Activated CD8-positive, alpha-beta T cell treated with anti-CD3 and anti-CD28 coated beads for 36 hours (primary cell): ENCODE data around the gene P4HA1. TPM values are rescaled to one million over a fixed set of nuclear protein-coding genes. Genes with fewer than 3 reads are reported as not detected.
"Not testable (repeated sequence)": the region's sequence is repeated elsewhere in the genome, so short reads cannot be mapped to it uniquely, and the experiment has no call there.

ENCODE experiments used
- ATAC-seq: fragments of 200-7000 bp; cut with Tn5 transposase; one replicate; pipeline ENCODE4 v1.10.0; 2021; ENCODE audit warnings: mild to moderate bottlenecking, moderate library complexity
- CTCF ChIA-PET: fragments of 350-600 bp; sonication (Branson Sonifier 250); formaldehyde crosslinking; loops from one replicate; lab custom pipeline; 2021; ENCODE audit warnings: antibody characterized with exemption; lab: Charles Lee
- POLR2A ChIA-PET: fragments of 350-600 bp; sonication (Branson Sonifier 250); formaldehyde crosslinking; loops from one replicate; lab custom pipeline; 2021; ENCODE audit warnings: antibody characterized with exemption; lab: Charles Lee
- DNase-seq: peaks from one replicate; pipeline ENCODE4 v3.0.0-alpha.2; 2020
- H3K27ac Mint-ChIP-seq: one replicate; pipeline ENCODE4 v1.8.0; 2021; ENCODE audit warnings: mild to moderate bottlenecking, mixed read lengths
- H3K27me3 Mint-ChIP-seq: one replicate; pipeline ENCODE4 v1.8.0; 2021; ENCODE audit warnings: mixed read lengths
- H3K36me3 Mint-ChIP-seq: one replicate; pipeline ENCODE4 v1.8.0; 2021; ENCODE audit warnings: low read depth, mixed read lengths
- H3K4me1 Mint-ChIP-seq: one replicate; pipeline ENCODE4 v1.8.0; 2021; ENCODE audit warnings: low read depth, mixed read lengths
- H3K4me3 Mint-ChIP-seq: one replicate; pipeline ENCODE4 v1.8.0; 2021; ENCODE audit warnings: mild to moderate bottlenecking, moderate library complexity, mixed read lengths
- H3K9me3 Mint-ChIP-seq: one replicate; pipeline ENCODE4 v1.8.0; 2021; ENCODE audit warnings: mixed read lengths
- CTCF ChIP-seq: fragments of 200-600 bp; IDR thresholded peaks from one replicate; pipeline ENCODE4 v1.8.0; 2022; ENCODE audit warnings: antibody characterized with exemption, mild to moderate bottlenecking
- intact Hi-C: fragments of 100-400 bp; cut with micrococcal nuclease; formaldehyde crosslinking; loops from one replicate; pipeline ENCODE4 v1.10.0; 2022
- total RNA-seq, 2 experiments: library from RNA; stranded (reverse); gene quantifications; one replicate each; pipeline ENCODE4 v1.2.3, GENCODE V29; 2021

P4HA1 gene
- total RNA-seq, 2 experiments from 2014 or later = 72.2 to 72.3 TPM

- ATAC-seq (no peak), DNase-seq (no peak)
- Mint-ChIP-seq H3K4me3 (no peak overlapping the region), H3K36me3 (peaks cover 45% of the 10 kb centered on the region), H3K4me1 (no peaks in the 10 kb centered on the region), H3K27ac (no peak overlapping the region), H3K27me3 (no peaks in the 10 kb centered on the region), H3K9me3 (peaks cover 2% of the 10 kb centered on the region)
- intact Hi-C loops = no loop called here
- TF ChIP-seq CTCF = no peak
- POLR2A ChIA-PET = no interaction called here
- CTCF ChIA-PET = no interaction called here
Measured at GRCh38 chr10:73003822-73004221, 92.8 kb downstream of the P4HA1 start.

GRCh38 chr10:73000973-73001372, 95.7 kb downstream of the P4HA1 start:
- Mint-ChIP-seq H3K9me3 (peaks cover 5% of the 10 kb centered on the region), H3K4me3 (no peak overlapping the region), H3K27me3 (no peaks in the 10 kb centered on the region), H3K27ac (no peak overlapping the region), H3K4me1 (no peaks in the 10 kb centered on the region), H3K36me3 (peaks cover 30% of the 10 kb centered on the region)
- intact Hi-C loops = no loop called here
- TF ChIP-seq CTCF = no peak
- no peak for ATAC-seq
- ChIA-PET CTCF (no interaction called here), POLR2A (interaction anchor here (0.6 to 0.7 kb wide), 2 partner anchors 85 to 157 kb away, joined by 3 read pairs; no protein-coding TSS in a partner anchor)
- DNase-seq = no peak

GRCh38 chr10:72997099-72997498, 99.6 kb downstream of the P4HA1 start:
- no peaks in the 10 kb centered on the region for H3K4me1 Mint-ChIP-seq
- no peak for TF ChIP-seq CTCF
- ChIA-PET CTCF (no interaction called here), POLR2A (no interaction called here)
- no peak overlapping the region for H3K4me3 Mint-ChIP-seq
- no peak for ATAC-seq
- H3K27me3 Mint-ChIP-seq = no peaks in the 10 kb centered on the region
- no peak overlapping the region for H3K27ac Mint-ChIP-seq
- peaks cover 38% of the 10 kb centered on the region for H3K36me3 Mint-ChIP-seq
- intact Hi-C loops = no loop called here
- no peak for DNase-seq
- peaks cover 9% of the 10 kb centered on the region for H3K9me3 Mint-ChIP-seq

- POLR2A ChIA-PET, ATAC-seq, intact Hi-C loops, H3K27me3 Mint-ChIP-seq, H3K27ac Mint-ChIP-seq, CTCF ChIA-PET, H3K4me1 Mint-ChIP-seq, H3K9me3 Mint-ChIP-seq, DNase-seq, H3K4me3 Mint-ChIP-seq: not testable (repeated sequence)
- H3K36me3 Mint-ChIP-seq = peaks cover 37% of the 10 kb centered on the region
Measured at GRCh38 chr10:72995459-72995858, 101.2 kb downstream of the P4HA1 start.

- H3K4me1 Mint-ChIP-seq, H3K27me3 Mint-ChIP-seq, H3K27ac Mint-ChIP-seq, DNase-seq, intact Hi-C loops, ATAC-seq, H3K4me3 Mint-ChIP-seq, POLR2A ChIA-PET, H3K9me3 Mint-ChIP-seq, CTCF ChIA-PET: not testable (repeated sequence)
- peaks cover 29% of the 10 kb centered on the region for H3K36me3 Mint-ChIP-seq
Measured at GRCh38 chr10:72989771-72990170, 106.9 kb downstream of the P4HA1 start.

GRCh38 chr10:72984618-72985017, 112.0 kb downstream of the P4HA1 start:
- CTCF ChIA-PET, POLR2A ChIA-PET, H3K4me1 Mint-ChIP-seq, H3K27ac Mint-ChIP-seq, H3K9me3 Mint-ChIP-seq, ATAC-seq, H3K27me3 Mint-ChIP-seq, H3K4me3 Mint-ChIP-seq, DNase-seq, intact Hi-C loops: not testable (repeated sequence)
- peaks cover 12% of the 10 kb centered on the region for H3K36me3 Mint-ChIP-seq
